Measurements from ENCODE around the gene PALM2AKAP2. TPM values are rescaled to one million over a fixed set of nuclear protein-coding genes. Genes with fewer than 3 reads are reported as not detected.

Gene PALM2AKAP2
- total RNA-seq, 6 experiments from 2014 or later, result 26.4 to 50.3 (median 32.2) TPM

DNA sequence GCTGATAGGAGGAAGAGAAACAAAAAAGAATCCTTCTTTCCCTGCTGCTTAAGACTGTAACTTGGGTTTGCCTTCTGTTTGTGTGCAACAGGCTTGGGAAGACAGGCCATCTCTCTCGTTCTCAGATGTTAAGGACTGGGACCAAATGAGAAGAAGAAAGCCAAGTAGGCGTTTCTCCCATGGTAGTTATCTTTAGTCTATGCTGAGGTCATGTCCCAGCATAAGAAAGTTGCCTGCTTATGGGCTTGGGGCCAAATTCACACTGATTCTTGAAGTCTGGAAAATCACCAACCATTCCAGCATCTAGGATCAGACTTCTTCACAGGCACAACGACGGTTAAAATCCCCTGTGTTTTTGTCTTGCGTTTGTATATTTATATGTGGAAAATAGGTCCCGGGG, 44.2 kb upstream of the PALM2AKAP2 start:
- Histone ChIP-seq H3K9me3 (no peaks in the 10 kb centered on the region), H3K4me1 (peaks cover 0 to 12% (median 2%) of the 10 kb centered on the region in 4 donors), H3K36me3 (no peaks in the 10 kb centered on the region), H3K4me3 (no peak overlapping the region), H3K27me3 (no peaks in the 10 kb centered on the region), H3K27ac (no peak overlapping the region)
- DNase-seq, result no peak
- WGBS (ENCODE audit: insufficient coverage, low coverage, low lambda C conversion rate, missing lambda C conversion rate), result 73% methylated on average over 6 of the region's 6 CpGs
- intact Hi-C loops (cut with DNase I), result no loop called here
- no peak for TF ChIP-seq POLR2A (IDR thresholded peaks at IDR 0.05)
- TF ChIP-seq, protein P1, sequence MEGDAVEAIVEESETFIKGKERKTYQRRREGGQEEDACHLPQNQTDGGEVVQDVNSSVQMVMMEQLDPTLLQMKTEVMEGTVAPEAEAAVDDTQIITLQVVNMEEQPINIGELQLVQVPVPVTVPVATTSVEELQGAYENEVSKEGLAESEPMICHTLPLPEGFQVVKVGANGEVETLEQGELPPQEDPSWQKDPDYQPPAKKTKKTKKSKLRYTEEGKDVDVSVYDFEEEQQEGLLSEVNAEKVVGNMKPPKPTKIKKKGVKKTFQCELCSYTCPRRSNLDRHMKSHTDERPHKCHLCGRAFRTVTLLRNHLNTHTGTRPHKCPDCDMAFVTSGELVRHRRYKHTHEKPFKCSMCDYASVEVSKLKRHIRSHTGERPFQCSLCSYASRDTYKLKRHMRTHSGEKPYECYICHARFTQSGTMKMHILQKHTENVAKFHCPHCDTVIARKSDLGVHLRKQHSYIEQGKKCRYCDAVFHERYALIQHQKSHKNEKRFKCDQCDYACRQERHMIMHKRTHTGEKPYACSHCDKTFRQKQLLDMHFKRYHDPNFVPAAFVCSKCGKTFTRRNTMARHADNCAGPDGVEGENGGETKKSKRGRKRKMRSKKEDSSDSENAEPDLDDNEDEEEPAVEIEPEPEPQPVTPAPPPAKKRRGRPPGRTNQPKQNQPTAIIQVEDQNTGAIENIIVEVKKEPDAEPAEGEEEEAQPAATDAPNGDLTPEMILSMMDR (IDR thresholded peaks at IDR 0.05), result no peak
- no peak for ATAC-seq

DNA sequence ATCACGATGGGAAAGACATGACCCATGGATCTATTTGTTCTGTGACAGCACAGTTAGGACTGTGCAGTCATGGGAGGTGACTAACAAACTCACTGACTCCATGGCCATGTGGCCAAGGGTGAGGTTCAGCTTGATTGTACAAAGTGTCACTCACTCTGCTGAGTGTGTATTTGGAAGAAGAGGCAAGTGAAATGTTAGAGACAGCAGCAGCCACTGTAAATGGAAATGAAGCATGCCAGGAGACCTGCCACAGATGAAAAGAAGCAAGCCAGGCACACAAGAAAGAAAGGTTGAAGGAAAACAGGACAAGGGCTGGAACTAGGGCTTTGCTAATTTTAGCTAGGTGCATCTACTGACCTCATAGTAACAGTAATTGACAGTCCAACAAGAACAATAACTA, 42.7 kb upstream of the PALM2AKAP2 start:
- H3K9me3 ChIP-seq, result no peaks in the 10 kb centered on the region
- TF ChIP-seq, protein P1 (IDR thresholded peaks at IDR 0.05), result no peak
- no peak for TF ChIP-seq POLR2A (IDR thresholded peaks at IDR 0.05)
- 43% methylated on average over 1 of the region's 1 CpG for whole genome bisulfite sequencing (ENCODE audit: insufficient coverage, low coverage, low lambda C conversion rate, missing lambda C conversion rate)
- intact Hi-C loops (cut with DNase I), result no loop called here
- H3K27me3 ChIP-seq, result no peaks in the 10 kb centered on the region
- H3K27ac ChIP-seq, result no peak overlapping the region
- peaks cover 0 to 12% (median 2%) of the 10 kb centered on the region in 4 donors for H3K4me1 ChIP-seq
- H3K4me3 ChIP-seq, result no peak overlapping the region
- ATAC-seq (peak in 1 of 4 donors; percentile 66), DNase-seq (no peak)
- no peaks in the 10 kb centered on the region for H3K36me3 ChIP-seq

DNA sequence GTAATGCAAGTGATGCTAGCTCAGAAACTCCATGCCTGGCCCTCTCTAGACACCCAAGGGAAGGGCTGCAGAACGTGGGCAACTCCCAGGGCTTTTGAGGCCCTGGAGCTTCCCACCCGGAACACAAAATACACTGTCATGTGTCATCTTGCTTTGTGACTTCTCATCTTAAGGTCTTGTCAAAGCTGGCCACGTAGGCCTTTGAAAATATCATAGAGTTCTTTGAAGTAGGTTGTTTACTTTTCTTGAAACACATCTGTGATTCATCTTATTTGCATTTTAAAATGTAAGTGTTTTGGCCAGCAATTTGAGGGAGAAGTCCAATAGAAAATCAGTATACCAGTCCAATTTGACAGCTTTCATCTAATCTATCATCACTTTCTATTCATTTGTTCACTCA, 40.2 kb upstream of the PALM2AKAP2 start:
- H3K9me3 ChIP-seq, result no peaks in the 10 kb centered on the region
- TF ChIP-seq POLR2A (IDR thresholded peaks at IDR 0.05), result no peak
- TF ChIP-seq, protein P1 (IDR thresholded peaks at IDR 0.05), result no peak
- no peaks in the 10 kb centered on the region for H3K27me3 ChIP-seq
- peak in 1 of 4 donors; percentile 34 for ATAC-seq
- intact Hi-C loops (cut with DNase I), result no loop called here
- WGBS (ENCODE audit: insufficient coverage, low coverage, low lambda C conversion rate, missing lambda C conversion rate), result 67% methylated on average over 3 of the region's 3 CpGs
- no peak overlapping the region for H3K27ac ChIP-seq
- H3K36me3 ChIP-seq, result no peaks in the 10 kb centered on the region
- H3K4me1 ChIP-seq, result no peaks in the 10 kb centered on the region
- no peak overlapping the region for H3K4me3 ChIP-seq
- DNase-seq, result no peak

- peaks cover 0 to 4% (median 0%) of the 10 kb centered on the region in 4 donors for H3K4me1 ChIP-seq
- H3K27me3 ChIP-seq, result no peaks in the 10 kb centered on the region
- 31% methylated on average over 1 of the region's 2 CpGs for WGBS (ENCODE audit: insufficient coverage, low coverage, low lambda C conversion rate, missing lambda C conversion rate)
- no peak for DNase-seq
- TF ChIP-seq, protein P1 (IDR thresholded peaks at IDR 0.05), result no peak
- TF ChIP-seq POLR2A (IDR thresholded peaks at IDR 0.05), result no peak
- no peak for ATAC-seq
- intact Hi-C loops (cut with DNase I), result no loop called here
- no peak overlapping the region for H3K27ac ChIP-seq
- H3K4me3 ChIP-seq, result no peak overlapping the region
- H3K36me3 ChIP-seq, result no peaks in the 10 kb centered on the region
- no peaks in the 10 kb centered on the region for H3K9me3 ChIP-seq
Measured at GRCh38 chr9:109742776-109743348, 37.1 kb upstream of the PALM2AKAP2 start.
